AG10803 (cell line): ENCODE data around the gene MRNIP.

ENCODE experiments used
- DNase-seq: peaks from one replicate; pipeline ENCODE4 v3.0.0; 2010; ENCODE audit warnings: low read depth
- H3K4me3 ChIP-seq: 2 replicates; pipeline ENCODE4 v1.5.1; 2011; ENCODE audit warnings: mild to moderate bottlenecking, low read length, control low read depth
- TF ChIP-seq, protein P1 (sequence below): conservative IDR thresholded peaks from 2 replicates; pipeline ENCODE4 v1.5.1; 2011; ENCODE audit warnings: mild to moderate bottlenecking, low read length, control low read depth, inconsistent platforms

The MRNIP gene

DNA sequence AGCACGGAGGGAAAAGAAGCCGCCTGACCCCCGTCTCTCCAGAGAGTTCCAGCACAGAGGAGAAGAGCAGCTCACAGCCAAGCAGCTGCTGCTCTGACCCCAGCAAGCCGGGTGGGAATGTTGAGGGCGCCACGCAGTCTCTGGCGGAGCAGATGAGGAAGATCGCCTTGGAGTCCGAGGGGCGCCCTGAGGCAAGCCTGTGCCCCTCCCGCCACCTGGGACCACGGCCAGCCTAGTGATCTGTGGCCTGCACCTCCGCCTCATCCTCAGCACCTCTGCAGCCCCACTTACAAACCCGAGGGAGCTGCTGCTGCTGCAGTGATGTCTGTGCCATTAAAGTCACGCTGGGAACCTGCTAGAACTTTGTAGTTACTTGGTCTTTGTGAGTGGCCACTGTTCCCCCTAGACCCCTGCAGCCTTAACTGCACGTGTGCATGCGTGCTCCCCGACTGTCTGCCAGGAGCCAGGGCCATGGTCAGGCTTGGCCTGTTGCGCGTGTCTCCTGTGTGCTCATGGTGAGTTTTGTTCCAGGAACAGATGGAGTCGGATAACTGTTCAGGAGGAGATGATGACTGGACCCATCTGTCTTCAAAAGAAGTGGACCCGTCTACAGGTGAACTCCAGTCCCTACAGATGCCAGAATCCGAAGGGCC is 25.4 kb downstream of the MRNIP start:
- no peak overlapping the region for H3K4me3 ChIP-seq
- DNase-seq = no peak
- TF ChIP-seq, protein P1, sequence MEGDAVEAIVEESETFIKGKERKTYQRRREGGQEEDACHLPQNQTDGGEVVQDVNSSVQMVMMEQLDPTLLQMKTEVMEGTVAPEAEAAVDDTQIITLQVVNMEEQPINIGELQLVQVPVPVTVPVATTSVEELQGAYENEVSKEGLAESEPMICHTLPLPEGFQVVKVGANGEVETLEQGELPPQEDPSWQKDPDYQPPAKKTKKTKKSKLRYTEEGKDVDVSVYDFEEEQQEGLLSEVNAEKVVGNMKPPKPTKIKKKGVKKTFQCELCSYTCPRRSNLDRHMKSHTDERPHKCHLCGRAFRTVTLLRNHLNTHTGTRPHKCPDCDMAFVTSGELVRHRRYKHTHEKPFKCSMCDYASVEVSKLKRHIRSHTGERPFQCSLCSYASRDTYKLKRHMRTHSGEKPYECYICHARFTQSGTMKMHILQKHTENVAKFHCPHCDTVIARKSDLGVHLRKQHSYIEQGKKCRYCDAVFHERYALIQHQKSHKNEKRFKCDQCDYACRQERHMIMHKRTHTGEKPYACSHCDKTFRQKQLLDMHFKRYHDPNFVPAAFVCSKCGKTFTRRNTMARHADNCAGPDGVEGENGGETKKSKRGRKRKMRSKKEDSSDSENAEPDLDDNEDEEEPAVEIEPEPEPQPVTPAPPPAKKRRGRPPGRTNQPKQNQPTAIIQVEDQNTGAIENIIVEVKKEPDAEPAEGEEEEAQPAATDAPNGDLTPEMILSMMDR = no peak

DNA sequence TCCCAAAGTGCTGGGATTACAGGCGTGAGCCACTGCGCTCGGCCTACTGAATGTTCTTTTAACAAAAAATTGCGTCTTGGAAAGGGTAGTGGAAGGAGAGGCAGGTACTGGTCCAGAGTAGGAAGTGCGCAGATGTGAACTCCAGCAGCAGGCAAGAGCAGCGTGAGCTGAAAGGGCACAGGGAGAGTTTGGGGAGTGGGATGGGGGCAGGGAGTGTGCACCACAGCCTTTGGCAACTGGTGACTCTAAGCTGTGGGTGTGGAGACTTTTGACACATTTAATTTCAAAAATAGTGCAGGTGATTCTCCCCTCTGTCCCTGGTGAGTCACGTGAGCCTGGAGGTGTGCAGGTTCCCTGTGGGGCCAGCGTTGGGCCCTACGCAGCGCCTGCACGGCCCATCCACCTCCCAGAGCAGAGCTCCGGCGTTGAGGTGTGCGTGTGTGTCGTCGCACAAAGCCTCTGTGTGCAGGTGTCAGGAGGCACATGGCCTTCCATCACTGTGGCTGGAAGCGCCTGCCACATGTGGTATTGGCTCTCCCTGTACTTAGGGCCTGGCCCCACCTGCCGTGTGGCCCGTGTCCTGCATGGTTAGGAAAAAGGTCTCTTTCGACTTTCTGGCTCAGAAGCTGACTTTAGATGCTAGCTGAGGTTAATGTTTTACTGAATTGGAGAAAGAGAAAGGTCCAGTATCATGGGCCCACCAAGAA is 26.4 kb downstream of the MRNIP start:
- DNase-seq = no peak
- TF ChIP-seq, protein P1 = no peak
- H3K4me3 ChIP-seq = no peak overlapping the region

DNA sequence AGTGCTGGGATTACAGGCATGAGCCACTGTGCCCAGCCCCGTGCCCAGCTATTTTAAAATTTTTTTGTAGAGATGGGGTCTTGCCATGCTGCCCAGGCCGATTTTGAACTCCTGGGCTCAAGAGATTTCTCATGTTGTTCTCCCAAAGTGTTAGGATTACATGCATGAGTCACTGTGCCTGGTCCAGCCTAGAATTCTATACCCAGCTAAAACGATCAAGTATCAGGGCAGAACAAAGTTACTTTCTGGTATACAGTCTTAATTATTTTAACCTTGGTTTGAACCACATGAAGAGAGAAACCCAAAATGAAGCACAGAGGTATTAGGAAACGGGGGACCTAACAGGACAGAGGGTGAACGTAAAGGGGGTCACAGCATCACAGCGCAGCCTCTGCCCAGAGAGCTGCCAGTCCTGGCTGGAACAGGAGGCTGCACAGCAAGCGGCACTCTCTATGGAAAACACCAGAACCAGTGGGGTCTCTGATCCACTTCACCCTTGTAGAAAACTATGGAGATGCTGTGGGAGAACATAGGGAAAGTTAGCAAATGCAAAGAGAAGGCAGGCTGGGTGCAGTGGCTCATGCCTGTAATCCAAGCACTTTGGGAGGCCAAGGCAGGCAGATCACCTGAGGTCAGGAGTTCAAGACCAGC is 27.7 kb downstream of the MRNIP start:
- DNase-seq = no peak
- TF ChIP-seq, protein P1 = no peak

DNA sequence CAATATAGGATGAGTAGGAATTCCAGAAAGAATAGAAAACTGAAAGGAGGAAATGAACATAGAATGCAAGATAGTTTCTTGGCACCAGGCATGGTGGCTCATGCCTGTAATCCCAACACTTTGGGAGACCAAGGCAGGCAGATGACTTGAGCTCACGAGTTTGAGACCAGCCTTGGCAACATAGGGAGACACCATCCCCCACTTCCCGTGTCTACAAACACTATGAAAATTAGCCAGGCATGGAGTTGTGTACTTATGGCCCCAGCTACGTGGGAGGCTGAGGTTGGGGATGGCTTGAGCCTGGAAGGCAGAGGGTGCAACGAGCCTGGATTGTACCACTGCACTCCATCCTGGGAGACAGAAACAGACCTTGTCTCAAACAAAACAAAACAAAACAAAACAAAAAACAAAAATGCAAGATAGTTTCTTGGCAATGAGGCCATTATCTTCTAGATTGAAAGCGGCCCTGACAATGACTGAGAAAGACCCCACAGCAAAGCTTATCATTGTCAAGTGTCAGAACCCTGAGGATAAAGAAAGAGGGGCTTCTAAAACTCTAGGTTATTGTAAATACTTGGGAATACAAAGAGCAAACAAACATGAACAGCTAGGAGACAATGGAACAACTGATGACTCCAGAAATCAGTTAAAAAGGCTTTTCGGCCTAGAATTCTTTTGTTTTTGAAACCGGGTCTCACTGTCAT is 28.7 kb downstream of the MRNIP start:
- TF ChIP-seq, protein P1 = no peak
- H3K4me3 ChIP-seq = no peak overlapping the region
- DNase-seq = no peak

More for the DNA sequence above, 27.7 kb downstream of the MRNIP start:
- no peak overlapping the region for H3K4me3 ChIP-seq

DNA sequence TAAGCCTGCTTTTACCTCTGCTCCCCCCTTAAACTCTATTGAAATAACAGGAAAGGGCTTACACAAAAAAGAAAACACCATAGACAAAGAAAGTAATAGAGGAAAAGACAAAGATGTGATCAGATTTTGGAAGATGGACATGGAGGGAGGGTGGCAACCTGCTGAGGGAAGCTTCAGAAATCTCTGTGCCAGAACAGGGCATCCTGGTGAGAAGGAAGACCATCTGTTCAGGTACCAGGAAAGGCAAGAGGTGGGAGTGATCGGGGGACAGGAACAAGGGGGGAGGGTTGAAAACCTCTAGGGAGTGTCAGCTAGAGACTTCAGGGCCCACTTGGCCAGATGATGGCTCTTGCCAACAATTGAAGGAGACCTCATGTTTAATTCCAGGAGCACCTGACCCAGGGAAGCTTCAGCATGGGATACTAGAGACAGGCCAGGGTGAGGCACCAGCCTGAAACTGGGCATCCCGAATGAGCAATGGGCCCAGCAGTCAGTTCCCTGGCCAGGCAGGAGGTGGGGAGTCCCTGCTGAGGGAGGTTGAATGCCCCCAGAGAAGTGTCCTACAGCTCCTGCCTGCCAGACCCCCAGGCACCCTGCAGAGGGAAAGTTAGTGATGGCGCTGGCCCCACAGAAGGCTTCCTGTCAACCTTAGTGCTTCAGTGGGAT is 29.7 kb downstream of the MRNIP start:
- TF ChIP-seq, protein P1 = no peak
- H3K4me3 ChIP-seq = no peak overlapping the region

DNA sequence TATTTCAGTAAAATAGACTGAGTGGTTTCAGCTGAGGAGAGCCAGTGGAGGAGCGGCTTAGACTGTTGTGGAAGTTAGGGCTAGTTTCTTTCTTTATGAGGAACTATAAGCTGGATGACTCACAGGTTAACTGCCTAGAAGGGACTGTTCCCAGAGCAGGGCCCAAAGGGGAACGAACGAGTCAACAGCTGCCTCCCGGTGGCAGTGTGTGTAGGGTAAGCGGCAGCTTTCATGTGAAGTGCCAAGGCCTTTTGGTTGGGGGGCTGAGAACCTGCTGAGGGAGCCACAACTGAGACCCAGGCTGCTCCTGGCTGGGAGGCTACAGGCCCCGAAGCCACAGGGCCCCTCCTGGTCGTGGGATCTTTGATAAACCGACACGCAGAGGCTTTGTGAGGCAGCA is 30.9 kb downstream of the MRNIP start:
- TF ChIP-seq, protein P1 = no peak
- no peak overlapping the region for H3K4me3 ChIP-seq
- no peak for DNase-seq

More for the DNA sequence above, 29.7 kb downstream of the MRNIP start:
- DNase-seq = no peak
